Subcutaneous preadipocyte (primary cell): Measurements from ENCODE around the gene CFC1. TPM values are rescaled to one million over a fixed set of nuclear protein-coding genes. Genes with fewer than 3 reads are reported as not detected.

Source experiments
- small RNA-seq: library from RNA; depleted of rRNA; stranded (forward); fragments of <200 nt; gene quantifications from one replicate; pipeline ENCODE3, GENCODE V24; 2012
- total RNA-seq: library from RNA; depleted of rRNA; stranded (reverse); fragments of >200 nt; gene quantifications from 2 replicates; pipeline ENCODE4 v1.2.3, GENCODE V29; 2012

Gene CFC1
- total RNA-seq = not detected in 2 replicates

DNA sequence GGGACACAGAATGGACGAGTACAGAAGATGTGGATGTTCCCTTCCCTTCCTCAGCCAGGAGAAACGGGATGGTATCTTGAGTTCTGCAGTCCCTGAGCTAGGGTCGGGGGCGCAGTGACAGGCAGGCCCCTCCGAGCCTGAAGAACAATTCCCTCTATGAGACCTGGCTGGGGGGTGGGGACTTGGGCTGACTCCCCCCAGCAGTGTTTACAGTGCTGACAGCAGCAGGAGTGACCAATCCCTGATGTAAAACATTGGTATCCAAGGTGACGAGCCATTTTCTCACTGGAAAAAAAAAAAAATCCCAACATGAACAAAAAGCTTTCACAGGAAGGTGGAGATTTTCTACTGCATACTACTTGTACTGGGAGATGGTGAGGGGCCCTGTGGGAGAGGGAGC lies at the start of gene CFC1:
TSS of gene CFC1 (minus strand) at position 183 of the 400 bp plus-strand sequence. CDS start 288 bp downstream, outside the sequence.

DNA sequence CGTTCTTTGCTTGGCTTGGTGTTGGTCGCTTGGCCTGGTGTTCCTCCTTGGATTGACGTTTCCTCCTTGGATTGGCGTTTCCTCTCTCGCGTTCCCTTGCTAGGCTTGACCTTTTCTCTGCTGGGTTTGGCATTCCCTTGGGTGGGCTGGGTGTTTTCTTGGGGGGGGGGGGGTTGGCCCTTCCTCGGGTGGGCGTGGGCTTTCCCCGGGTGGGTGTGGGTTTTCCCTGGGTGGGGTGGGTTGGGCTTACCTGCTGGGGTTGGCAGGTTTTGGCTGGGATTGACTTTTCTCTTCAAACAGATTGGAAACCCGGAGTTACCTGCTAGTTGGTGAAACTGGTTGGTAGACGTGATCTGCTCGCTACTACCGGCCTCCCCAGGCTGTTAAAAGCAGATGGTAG lies 11.8 kb upstream of the CFC1 start, which contains the start of gene POTEJ:
TSS of gene POTEJ (plus strand) at position 301 of the 400 bp plus-strand sequence. CDS start at position 394, 93 bp downstream.

Small RNA genes lying within 50 kb of the gene (small RNA-seq; reads per million reads assigned to genes)
- gene RF00017 (not detected), gene RNU6-848P (not detected)

Other genes with a start within 250 kb of the CFC1 start
- 29.0 and 33.6 TPM in 2 replicates for gene PTPN18, start 243.5 kb downstream of the CFC1 start, total RNA-seq
- gene POTEI, start 90.2 kb downstream of the CFC1 start, total RNA-seq = not detected in 2 replicates
- gene CFC1B, start 78.4 kb downstream of the CFC1 start, total RNA-seq = not detected in 2 replicates
- gene POTEJ, start 11.9 kb upstream of the CFC1 start, total RNA-seq = not detected in 2 replicates
- gene GPR148, start 129.5 kb upstream of the CFC1 start, total RNA-seq = not detected in 2 replicates
- not detected in 2 replicates for gene AMER3, start 156.0 kb upstream of the CFC1 start, total RNA-seq
- gene ARHGEF4, start 237.3 kb upstream of the CFC1 start, total RNA-seq = 0.98 and 2.9 TPM in 2 replicates